Heart right ventricle (tissue), 16 donors: ENCODE data around the gene TAF11L11. TPM values are rescaled to one million over a fixed set of nuclear protein-coding genes. Genes with fewer than 3 reads are reported as not detected.
"Not testable (repeated sequence)": the region's sequence is repeated elsewhere in the genome, so short reads cannot be mapped to it uniquely, and the experiment has no call there.

Experiments
- ATAC-seq, 8 donors: fragments of 200-7000 bp; cut with Tn5 transposase; one replicate each; pipeline ENCODE4 v1.9.1; 2020; ENCODE audit warnings: mild to moderate bottlenecking in 8 of 8, moderate library complexity in 8 of 8, moderate number of reproducible peaks in 1 of 8
- DNase-seq, 2 donors: peaks; one replicate each; pipeline ENCODE4 v3.0.0-alpha.2; 2020
- H3K27ac ChIP-seq, 10 donors: fragments of 200-600 bp; sonication (generic) in 2 of 10; one replicate each; pipeline versions ENCODE4 v1.5.0 to v1.8.0; 2020 to 2022; ENCODE audit warnings: mild to moderate bottlenecking in 3 of 10
- H3K27me3 ChIP-seq, 7 donors: fragments of 200-600 bp; one replicate each; pipeline ENCODE4 v1.8.0; 2021 to 2022; ENCODE audit warnings: mild to moderate bottlenecking in 2 of 7
- H3K36me3 ChIP-seq, 9 donors: fragments of 200-600 bp; sonication (generic) in 1 of 9; one replicate each; pipeline versions ENCODE4 v1.5.0 to v1.8.0; 2020 to 2022; ENCODE audit warnings: mild to moderate bottlenecking in 2 of 9
- H3K4me1 ChIP-seq, 9 donors: fragments of 200-600 bp; sonication (generic) in 1 of 9; one replicate each; pipeline versions ENCODE4 v1.5.0 to v1.8.0; 2020 to 2022; ENCODE audit warnings: mild to moderate bottlenecking in 4 of 9
- H3K4me3 ChIP-seq, 10 donors: fragments of 200-600 bp; sonication (generic) in 2 of 10; one replicate each; pipeline versions ENCODE4 v1.5.0 to v1.8.0; 2020 to 2022; ENCODE audit warnings: mild to moderate bottlenecking in 7 of 10, moderate library complexity in 2 of 10
- H3K9me3 ChIP-seq, 11 donors: fragments of 200-600 bp in 10 of 11; sonication (generic) in 2 of 11; one replicate each; pipeline versions ENCODE4 v1.5.0 to v1.8.0; 2013 to 2022; ENCODE audit warnings: mild to moderate bottlenecking in 2 of 11, control low read depth in 1 of 11, moderate library complexity in 1 of 11
- CTCF ChIP-seq, 9 donors: fragments of 200-600 bp; sonication (generic) in 2 of 9; IDR thresholded peaks; one replicate each; pipeline versions ENCODE4 v1.5.0 to v1.8.0; 2021 to 2022; ENCODE audit warnings: antibody characterized with exemption in 9 of 9, mild to moderate bottlenecking in 5 of 9, moderate library complexity in 1 of 9
- WGBS, 2 donors: extraction: QIAGEN DNeasy Blood & Tissue Kit; methylation state at CpG; one replicate each; pipeline ENCODE4 v1.1.7; 2013; ENCODE audit warnings: inconsistent platforms in 1 of 2; 5-methylcytosine and 5-hydroxymethylcytosine counted together
- intact Hi-C, 10 donors: fragments of 100-400 bp; cut with DNase I; formaldehyde crosslinking; loops; one replicate each; pipeline versions ENCODE4 v1.11.1 to v1.14.2; 2022
- long read RNA-seq, 3 donors: library from polyadenylated mRNA; unstranded; transcript quantifications; one replicate each; pipeline ENCODE4 v2.0.0, GENCODE V29; 2020 to 2021
- polyA plus RNA-seq, 2 donors: library from polyadenylated mRNA; stranded (reverse); fragments of 200-250 nt; gene quantifications; one replicate each; pipeline ENCODE4 v1.2.3, GENCODE V29; 2013
- total RNA-seq, 10 donors: library from RNA; stranded (reverse); fragmentation: NEBNext Ultra II Directional in 3 of 10; extraction: Animal tissue kit (Norgen Biotek cat#: 25700) in 3 of 10; gene quantifications; one replicate each; pipeline versions ENCODE4 v1.2.1 to v1.2.4, GENCODE V29; 2021 to 2023
- donor health status: Arrhythmogenic right ventricular cardiomyopathy.
- donor health status: ischemic (EF 13 %, LVEDD 7.1; RV severe dilation, severe dysfunction).
- donor health status: healthy with polysubstance abuse.
- donor health status: DM: no; HTN: yes; CAD: no.
- donor health status: DM: no; HTN: no; CAD: no.
- donor health status: ischemic (EF 25% LVEDD 6.9; RV normal size, moderate dysfunction).
- donor health status: ischemic (EF 25% LVEDD 5.7; RV mildly dilated, moderate dysfunction).
- donor health status: healthy.
- donor health status: DM: yes; HTN: yes; CAD: no.
- donor health status: Ischemic cardiomyopathy.
- donor health status: ischemic (EF 35%, LVEDD 5.7; RV mildly dilated, moderate dysfunction).
- donor health status: nonischemic (EF 11% LVEDD 7.7; RV severe dilation, severe dysfunction).
- donor health status: DM: yes; HTN: yes; CAD: no.
- donor health status: PGD.
- donor health status: ischemic (EF 29% LVEDD 5.4; RV normal size, mild dysfunction).
- donor health status: nonischemic (EF 23%, LVEDD 6.1; RV moderate dilation, normal function).

TAF11L11 gene
- total RNA-seq = not detected
- polyA plus RNA-seq = not detected
- long read RNA-seq, donor 1 = 0 reads
- long read RNA-seq, donor 2 = 0 reads
- long read RNA-seq, donor 3 = 0 reads

- H3K9me3 ChIP-seq, H3K27me3 ChIP-seq, ATAC-seq, H3K4me1 ChIP-seq, H3K27ac ChIP-seq, DNase-seq, H3K36me3 ChIP-seq, intact Hi-C loops, H3K4me3 ChIP-seq: not testable (repeated sequence)
- 60 to 71% methylated on average over 6 of the region's 6 CpGs for WGBS, 2 donors
Observed at GRCh38 chr5:17603880-17604279, at the start of gene TAF11L11. Gene TAF11L11 (plus strand): TSS chr5:17604183.

- not testable (repeated sequence) for H3K27ac ChIP-seq, DNase-seq
- no CpG with 5 or more reads among the region's 16 CpGs for WGBS, 2 donors
Observed at GRCh38 chr5:17585658-17586057, 18.3 kb upstream of the TAF11L11 start, which contains the start of gene TAF11L7. Gene TAF11L7 (minus strand): TSS chr5:17585758.

DNA sequence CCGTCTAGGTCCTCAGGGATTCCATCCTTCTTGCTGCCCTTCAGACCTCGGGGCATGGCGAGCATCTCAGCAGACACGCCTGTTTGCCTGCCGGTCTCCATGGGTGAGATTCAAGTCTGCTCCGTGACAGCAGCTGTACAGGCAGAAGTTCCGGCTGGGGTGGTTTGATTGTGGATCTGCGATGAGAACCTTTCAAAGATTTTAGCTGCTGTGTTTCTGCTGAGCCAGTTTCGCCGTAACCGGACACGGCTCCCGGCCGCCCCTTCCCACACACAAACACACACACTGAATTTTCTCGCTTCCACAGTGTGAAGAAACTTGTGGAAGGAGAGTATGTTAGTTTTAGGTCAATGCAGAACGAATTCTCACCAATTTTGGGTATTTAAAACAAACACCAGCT is 13.1 kb upstream of the TAF11L11 start, which contains the start of gene TAF11L8:
Gene TAF11L8, minus strand, starts transcription at position 101 of the 400 bp plus-strand sequence.
- H3K27me3 ChIP-seq, H3K27ac ChIP-seq, H3K36me3 ChIP-seq, intact Hi-C loops, H3K4me3 ChIP-seq, DNase-seq, ATAC-seq, H3K4me1 ChIP-seq, H3K9me3 ChIP-seq: not testable (repeated sequence)
- WGBS, 2 donors = no CpG with 5 or more reads among the region's 16 CpGs

More at GRCh38 chr5:17585658-17586057, 18.3 kb upstream of the TAF11L11 start, which contains the start of gene TAF11L7:
- H3K36me3 ChIP-seq, H3K4me3 ChIP-seq, H3K27me3 ChIP-seq, H3K9me3 ChIP-seq, ATAC-seq, intact Hi-C loops, H3K4me1 ChIP-seq: not testable (repeated sequence)

DNA sequence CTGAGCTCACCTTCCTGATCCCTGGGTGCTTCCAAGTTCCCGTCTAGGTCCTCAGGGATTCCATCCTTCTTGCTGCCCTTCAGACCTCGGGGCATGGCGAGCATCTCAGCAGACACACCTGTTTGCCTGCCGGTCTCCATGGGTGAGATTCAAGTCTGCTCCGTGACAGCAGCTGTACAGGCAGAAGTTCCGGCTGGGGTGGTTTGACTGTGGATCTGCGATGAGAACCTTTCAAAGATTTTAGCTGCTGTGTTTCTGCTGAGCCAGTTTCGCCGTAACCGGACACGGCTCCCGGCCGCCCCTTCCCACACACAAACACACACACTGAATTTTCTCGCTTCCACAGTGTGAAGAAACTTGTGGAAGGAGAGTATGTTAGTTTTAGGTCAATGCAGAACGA is 9.7 kb upstream of the TAF11L11 start, which contains the start of gene TAF11L9:
Gene TAF11L9, minus strand, starts transcription at position 140 of the 400 bp plus-strand sequence.
- not testable (repeated sequence) for H3K4me1 ChIP-seq, ATAC-seq

GRCh38 chr5:17597728-17598127 is 6.3 kb upstream of the TAF11L11 start, which contains the start of gene TAF11L10:
Gene TAF11L10 (minus strand): TSS chr5:17597828.
- H3K9me3 ChIP-seq, H3K36me3 ChIP-seq, H3K4me1 ChIP-seq, H3K27ac ChIP-seq, H3K4me3 ChIP-seq, intact Hi-C loops, H3K27me3 ChIP-seq, DNase-seq, ATAC-seq: not testable (repeated sequence)
- no CpG with 5 or more reads among the region's 15 CpGs for WGBS, 2 donors

More for the DNA sequence above, 9.7 kb upstream of the TAF11L11 start, which contains the start of gene TAF11L9:
- H3K36me3 ChIP-seq, DNase-seq, H3K4me3 ChIP-seq, H3K9me3 ChIP-seq, H3K27me3 ChIP-seq, intact Hi-C loops, H3K27ac ChIP-seq: not testable (repeated sequence)
- 89 to 94% methylated on average over 6 to 10 of the region's 15 CpGs for WGBS, 2 donors

DNA sequence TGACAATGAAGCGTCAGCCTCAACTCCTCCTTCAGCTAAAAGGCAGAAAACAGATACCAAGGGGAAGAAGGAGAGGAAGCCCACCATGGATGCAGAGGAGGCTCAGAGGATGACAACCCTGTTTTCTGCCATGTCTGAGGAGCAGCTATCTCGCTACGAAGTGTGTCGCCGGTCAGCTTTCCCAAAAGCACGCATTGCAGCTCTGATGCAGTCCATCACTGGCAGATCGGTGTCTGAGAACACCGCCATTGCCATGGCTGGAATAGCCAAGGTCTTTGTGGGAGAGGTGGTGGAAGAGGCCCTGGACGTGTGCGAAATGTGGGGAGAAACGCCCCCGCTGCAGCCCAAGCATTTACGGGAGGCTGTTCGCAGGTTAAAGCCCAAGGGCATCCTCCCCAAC is 968 bp downstream of the TAF11L11 start:
- ATAC-seq (no peak), DNase-seq (no peak)
- Histone ChIP-seq H3K27ac (no peak overlapping the region), H3K27me3 (no peaks in the 10 kb centered on the region), H3K36me3 (no peaks in the 10 kb centered on the region), H3K4me3 (no peak overlapping the region), H3K9me3 (peaks cover 0 to 7% (median 0%) of the 10 kb centered on the region in 11 donors), H3K4me1 (no peaks in the 10 kb centered on the region)
- intact Hi-C loops = no loop called here
- 89 to 91% methylated on average over 14 of the region's 14 CpGs for WGBS, 2 donors
- TF ChIP-seq CTCF (IDR thresholded peaks at IDR 0.05) = no peak

DNA sequence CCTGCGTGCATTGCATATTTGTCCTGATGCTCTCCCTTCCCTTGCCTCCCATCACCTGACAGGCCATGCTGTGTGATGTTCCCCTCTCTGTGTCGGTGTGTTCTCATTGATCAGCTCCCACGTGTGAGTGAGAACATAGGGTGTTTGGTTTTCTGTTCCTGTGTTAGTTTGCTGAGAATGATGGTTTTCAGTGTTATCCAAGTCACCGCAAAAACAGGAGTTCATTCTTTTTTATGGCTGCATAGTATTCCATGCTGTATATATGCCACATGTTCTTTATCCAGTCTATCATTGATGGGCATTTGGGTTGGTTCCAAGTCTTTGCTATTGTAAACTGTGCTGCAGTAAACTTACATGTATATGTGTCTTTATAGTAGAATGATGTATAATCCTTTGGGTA is 3.5 kb downstream of the TAF11L11 start:
- H3K27ac ChIP-seq, intact Hi-C loops, DNase-seq, H3K4me3 ChIP-seq, H3K36me3 ChIP-seq, H3K4me1 ChIP-seq, H3K9me3 ChIP-seq, ATAC-seq, H3K27me3 ChIP-seq: not testable (repeated sequence)
- 78 to 85% methylated on average over 4 of the region's 4 CpGs for WGBS, 2 donors

- DNase-seq, ATAC-seq, intact Hi-C loops, H3K9me3 ChIP-seq, H3K27ac ChIP-seq, H3K27me3 ChIP-seq, H3K4me3 ChIP-seq, H3K4me1 ChIP-seq, H3K36me3 ChIP-seq: not testable (repeated sequence)
- 57 to 63% methylated on average over 2 of the region's 2 CpGs for WGBS, 2 donors
Observed at GRCh38 chr5:17610092-17610491, 6.1 kb downstream of the TAF11L11 start, which contains the start of gene TAF11L12. Gene TAF11L12 (plus strand): TSS chr5:17610392.
